ENCODE measurements around the gene IGSF23.

Gene IGSF23, protein sequence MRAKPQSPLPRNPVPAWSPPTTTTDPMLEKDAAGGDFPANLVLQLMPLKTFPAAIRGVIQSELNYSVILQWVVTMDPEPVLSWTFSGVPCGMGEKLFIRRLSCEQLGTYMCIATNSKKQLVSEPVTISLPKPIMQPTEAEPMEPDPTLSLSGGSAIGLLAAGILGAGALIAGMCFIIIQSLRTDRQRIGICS

DNA sequence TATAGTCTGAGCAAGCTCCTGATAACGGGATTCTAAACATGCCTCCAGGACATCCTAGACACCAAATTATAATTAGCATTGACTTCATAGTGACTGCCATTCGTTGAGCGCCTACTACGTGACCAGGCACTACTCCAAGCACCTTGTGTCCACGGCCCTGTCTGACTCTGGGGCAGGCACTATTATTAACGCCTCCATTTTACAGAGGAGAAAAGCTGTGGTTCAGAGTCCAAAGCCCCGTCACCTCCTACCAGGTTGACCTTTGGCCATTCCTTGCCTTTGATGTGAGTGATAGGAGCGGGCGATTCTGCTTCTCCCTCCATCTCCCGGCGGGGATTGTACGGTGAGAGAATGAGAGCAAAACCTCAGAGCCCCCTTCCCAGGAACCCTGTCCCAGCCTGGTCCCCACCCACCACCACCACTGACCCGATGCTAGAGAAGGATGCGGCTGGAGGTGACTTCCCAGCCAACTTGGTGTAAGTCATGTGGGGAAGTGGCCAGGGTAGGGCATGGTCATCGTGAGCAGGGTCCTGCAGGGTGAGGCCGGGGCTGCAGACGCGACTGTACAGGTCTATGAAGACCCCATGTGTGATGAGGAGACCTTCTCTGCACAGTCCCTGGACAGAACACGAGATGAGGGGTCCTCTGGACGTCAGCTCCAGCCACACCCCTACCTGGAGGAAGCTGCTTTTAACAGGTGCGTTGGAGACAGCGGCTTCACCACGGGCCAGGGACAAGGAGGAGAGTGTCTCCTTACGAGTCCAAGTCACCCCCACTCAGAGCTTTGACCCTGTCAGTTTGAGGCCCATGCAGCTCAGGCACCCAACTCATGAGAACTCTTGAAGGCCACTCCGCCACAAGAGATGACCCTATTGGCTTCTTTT lies at the start of gene IGSF23:
Gene IGSF23, plus strand, starts transcription at position 269 of the 884 bp plus-strand sequence. Its CDS starts 83 bp downstream, at position 352.
- no peak for DNase-seq (ENCODE audit: low read depth in 2 of 2)

DNA sequence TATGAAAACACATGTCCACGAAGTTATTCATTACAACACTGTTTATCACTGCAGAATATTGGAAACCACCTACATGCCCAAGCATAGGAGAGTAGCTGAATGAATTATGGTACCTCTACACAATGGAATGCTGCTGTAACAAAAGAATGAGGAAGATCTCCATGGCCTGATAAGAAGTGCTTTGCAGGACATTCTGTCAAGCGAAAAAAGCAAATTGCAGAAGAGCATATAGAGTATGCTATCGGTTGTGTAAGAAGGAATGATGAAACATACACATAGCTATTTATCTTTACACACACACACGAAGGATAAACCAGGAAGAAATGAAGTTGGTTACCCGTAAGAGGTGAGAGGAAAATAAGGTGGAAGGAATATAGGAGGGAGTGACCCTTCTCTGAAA lies 46.4 kb upstream of the IGSF23 start:
- DNase-seq (ENCODE audit: low read depth in 2 of 2) = no peak

DNA sequence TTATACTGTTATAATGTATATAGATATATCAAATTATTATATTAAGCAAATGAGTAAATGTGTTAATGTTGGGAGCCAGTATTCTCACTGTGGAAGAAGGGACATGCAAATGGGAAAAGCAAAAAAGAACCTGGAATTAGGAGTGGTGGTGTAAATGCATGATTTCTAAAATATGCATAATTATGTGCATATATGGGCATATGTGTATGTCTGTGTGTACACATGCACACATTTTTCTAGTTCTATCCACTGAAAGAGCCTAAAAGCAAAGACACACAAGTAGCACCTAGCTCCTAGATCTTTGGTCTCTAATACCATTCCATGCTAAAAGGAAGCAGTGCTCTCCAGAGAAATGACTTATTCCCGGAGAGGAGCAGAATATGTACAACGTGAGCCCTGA lies 45.6 kb upstream of the IGSF23 start:
- DNase-seq (ENCODE audit: low read depth in 2 of 2) = no peak

DNA sequence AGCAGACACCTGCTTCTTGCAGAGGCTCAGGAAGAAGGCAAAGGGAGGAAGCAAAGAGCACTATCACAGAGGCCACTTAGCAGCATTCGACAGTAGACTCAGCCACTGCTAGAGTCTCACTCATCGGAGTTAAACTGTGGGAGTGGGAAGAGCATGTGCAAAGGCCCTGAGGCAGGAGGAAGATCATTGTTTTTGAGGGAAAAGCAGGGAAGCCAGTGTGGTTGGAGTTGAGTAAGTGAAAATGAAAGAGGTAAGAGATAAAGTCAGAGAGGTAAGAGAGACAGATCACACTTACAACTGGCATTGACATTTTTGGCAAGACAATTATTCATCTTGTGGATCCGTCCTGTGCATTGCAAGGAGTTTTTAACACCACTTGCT lies 42.8 kb upstream of the IGSF23 start:
- no peak for DNase-seq (ENCODE audit: low read depth in 2 of 2)

DNA sequence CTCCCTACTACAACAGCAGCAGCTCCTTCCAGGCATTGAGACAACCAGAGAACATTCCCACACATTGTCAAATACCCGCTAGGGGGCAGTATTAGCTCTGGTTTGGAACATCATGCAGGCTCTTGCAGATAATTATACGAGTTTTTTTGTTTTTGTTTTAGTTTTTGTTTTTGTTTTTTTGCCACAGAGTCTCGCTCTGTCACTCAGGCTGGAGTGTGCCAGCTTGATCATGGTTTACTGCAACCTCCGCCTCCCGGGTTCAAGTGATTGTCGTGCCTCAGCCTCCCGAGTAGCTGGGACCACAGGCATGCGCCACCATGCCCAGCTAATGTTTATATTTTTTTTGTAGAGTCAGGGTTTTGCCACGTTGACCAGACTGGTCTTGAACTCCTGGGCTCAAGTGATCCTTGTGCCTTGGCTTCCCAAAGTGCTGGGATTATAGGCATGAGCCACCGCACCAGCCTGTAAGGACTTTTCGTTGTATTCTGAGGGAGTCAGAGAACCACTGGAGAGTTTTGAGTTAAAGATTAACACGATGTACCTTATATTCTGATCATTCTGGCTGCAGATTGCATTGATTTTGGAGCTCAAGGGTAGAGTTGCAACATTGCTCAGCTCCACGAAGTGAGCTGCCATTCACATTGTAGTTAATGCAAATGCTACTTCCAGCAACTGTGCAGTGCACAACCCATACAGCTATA lies 42.2 kb upstream of the IGSF23 start:
- DNase-seq (ENCODE audit: low read depth in 2 of 2) = peak; percentile 9 to 46

DNA sequence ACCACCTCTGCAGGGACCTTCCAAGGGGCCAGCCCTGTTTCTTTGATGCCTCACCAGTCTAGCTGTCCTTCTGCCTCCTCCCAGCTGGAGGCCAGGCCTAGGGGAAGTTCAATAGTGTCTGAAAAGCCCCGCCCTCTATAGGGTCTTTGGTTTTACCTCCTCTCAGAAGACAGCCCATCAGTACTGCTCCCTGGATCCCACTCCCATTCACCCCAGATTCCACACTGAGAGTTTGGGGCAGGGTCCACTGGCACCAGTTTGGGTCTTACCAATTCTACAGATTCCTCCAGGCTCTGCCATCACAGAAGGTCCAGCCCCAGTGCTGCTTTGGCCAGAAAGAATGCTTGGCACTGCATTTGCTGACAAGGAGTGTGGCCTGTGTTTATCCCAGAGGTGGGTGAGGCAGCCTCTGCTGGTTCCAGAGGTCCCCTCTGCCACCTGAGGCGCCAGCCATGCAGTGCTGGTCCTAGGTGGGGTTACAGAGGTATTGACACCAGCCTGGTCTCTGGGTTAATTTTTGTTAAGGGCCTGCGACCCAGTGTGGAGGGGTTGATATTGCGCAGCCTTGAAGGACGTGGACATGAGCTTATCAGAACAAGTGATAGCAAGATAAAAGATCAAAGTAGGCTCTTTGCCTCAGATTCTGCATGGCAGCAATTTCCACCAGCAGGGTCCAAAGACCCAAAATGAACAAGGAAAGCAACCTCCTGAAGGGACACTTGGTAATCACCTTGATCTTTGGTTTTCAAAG lies 41.4 kb upstream of the IGSF23 start:
- DNase-seq (ENCODE audit: low read depth in 2 of 2) = no peak

- no peak for DNase-seq (ENCODE audit: low read depth in 2 of 2)
Measured at GRCh38 chr19:44572581-44572900, 40.8 kb upstream of the IGSF23 start.

DNA sequence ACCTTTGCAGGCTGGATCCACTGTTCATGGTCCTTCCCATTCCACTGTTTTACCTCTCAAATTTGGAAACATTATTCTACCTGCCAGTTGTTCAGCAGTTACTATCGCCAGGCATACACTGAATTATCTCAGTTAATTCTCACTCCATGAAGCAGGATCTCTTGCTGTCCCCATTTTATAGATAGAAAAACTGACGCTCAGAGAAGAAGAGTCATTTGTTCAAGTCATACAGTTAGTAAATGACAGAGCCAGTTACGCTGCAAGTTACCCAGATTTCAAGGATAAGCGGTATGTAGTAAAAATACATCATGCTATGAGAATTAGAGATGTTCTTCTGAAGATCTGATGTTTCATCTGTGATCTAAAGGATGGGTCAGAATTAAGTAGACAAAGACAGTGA lies 40.2 kb upstream of the IGSF23 start:
- DNase-seq (ENCODE audit: low read depth in 2 of 2) = no peak

DNA sequence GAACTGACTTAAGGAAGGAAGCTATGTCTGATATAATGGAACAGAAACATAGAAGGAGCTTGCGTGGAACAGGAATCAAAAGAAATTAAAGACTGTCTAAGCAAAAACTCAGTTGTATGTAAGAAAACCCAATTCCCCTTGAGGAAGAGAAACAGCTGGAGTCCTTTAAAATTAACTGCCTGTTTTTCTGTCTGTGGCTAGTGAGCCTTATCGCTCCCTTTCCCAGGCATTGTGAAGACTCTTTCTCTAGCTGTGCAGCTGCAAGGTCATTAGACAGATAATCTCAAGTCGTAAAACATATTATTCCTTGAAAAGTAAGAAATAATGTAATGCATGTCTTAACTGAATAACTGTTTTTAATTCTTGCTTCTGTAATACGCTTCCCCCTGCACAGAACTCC lies 39.7 kb upstream of the IGSF23 start:
- DNase-seq (ENCODE audit: low read depth in 2 of 2) = no peak

GRCh38 chr19:44574186-44574950 lies 39.0 kb upstream of the IGSF23 start:
- DNase-seq (ENCODE audit: low read depth in 2 of 2) = no peak

GRCh38 chr19:44575116-44575700 lies 38.2 kb upstream of the IGSF23 start:
- DNase-seq (ENCODE audit: low read depth in 2 of 2) = no peak

- no peak for DNase-seq (ENCODE audit: low read depth in 2 of 2)
Measured at GRCh38 chr19:44576843-44577565, 36.4 kb upstream of the IGSF23 start.

GRCh38 chr19:44577566-44577874 lies 35.8 kb upstream of the IGSF23 start:
- no peak for DNase-seq (ENCODE audit: low read depth in 2 of 2)

DNA sequence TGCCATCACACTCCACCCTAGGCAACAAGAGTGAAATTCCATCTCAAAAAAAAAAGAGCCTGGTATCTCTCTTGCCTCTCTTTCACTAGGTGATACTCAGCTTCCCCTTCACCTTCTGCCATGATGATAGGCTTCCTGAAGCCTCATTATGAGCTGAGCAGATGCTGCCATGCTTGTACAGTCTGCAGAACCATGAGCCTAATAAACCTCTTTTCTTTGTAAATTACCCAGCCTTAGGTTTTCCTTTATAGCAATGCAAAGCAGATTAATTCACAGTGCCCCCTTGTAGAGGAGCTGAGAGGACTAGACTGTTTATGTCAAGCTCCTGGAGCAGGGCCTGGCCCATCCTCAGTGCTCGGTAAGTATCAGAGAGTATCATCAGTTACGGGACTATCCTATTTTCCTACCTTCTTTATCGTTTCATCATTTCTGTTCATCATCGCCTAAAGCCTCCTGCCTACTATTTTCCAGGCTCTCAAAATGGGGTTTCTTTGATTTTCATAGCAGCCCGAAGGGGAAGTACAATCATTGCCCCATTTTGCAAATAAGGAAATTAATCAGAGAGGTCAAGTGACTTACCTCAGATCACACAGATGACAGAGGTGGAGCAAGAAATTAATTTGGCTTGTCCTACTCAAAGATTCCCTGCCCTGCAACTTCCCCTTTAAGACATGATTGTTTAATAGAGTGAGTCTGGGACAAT lies 33.5 kb upstream of the IGSF23 start:
- no peak for DNase-seq (ENCODE audit: low read depth in 2 of 2)

GRCh38 chr19:44580366-44580895 lies 32.9 kb upstream of the IGSF23 start:
- no peak for DNase-seq (ENCODE audit: low read depth in 2 of 2)

- DNase-seq (ENCODE audit: low read depth in 2 of 2) = no peak
Measured at GRCh38 chr19:44581288-44581687, 32.1 kb upstream of the IGSF23 start.

DNA sequence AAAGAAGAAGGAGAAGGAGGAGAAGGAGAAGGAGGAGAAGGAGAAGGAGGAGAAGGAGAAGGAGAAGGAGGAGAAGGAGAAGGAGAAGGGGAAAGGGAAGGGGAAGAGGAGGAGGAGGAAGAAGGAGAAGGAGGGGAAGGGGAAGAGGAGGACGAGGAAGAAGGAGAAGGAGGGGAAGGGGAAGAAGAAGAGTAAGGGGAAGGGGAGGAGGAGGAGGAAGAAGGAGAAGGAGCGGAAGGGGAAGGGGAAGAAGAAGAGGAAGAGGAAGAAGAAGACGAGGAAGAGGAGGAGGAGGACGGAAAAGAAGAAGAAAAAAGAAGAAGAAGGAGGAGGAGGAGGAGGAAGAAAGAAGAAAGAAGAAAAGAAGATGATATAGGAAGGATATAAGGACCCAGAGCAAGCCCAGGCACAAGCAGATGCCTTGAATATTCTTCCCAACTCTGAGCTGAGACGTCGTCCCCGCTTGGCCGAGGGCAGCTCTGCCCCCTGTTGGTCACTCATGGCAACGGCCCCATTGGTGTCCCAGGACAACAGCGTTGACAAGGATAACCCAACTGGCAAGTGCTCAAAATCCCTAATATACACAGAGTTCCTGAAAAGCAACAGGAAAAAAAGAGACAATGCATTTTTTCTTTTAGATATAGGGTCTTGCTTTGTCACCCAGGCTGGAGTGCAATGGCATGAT lies 30.6 kb upstream of the IGSF23 start:
- peak in 1 of 2 experiments; percentile 22 for DNase-seq (ENCODE audit: low read depth in 2 of 2)

DNA sequence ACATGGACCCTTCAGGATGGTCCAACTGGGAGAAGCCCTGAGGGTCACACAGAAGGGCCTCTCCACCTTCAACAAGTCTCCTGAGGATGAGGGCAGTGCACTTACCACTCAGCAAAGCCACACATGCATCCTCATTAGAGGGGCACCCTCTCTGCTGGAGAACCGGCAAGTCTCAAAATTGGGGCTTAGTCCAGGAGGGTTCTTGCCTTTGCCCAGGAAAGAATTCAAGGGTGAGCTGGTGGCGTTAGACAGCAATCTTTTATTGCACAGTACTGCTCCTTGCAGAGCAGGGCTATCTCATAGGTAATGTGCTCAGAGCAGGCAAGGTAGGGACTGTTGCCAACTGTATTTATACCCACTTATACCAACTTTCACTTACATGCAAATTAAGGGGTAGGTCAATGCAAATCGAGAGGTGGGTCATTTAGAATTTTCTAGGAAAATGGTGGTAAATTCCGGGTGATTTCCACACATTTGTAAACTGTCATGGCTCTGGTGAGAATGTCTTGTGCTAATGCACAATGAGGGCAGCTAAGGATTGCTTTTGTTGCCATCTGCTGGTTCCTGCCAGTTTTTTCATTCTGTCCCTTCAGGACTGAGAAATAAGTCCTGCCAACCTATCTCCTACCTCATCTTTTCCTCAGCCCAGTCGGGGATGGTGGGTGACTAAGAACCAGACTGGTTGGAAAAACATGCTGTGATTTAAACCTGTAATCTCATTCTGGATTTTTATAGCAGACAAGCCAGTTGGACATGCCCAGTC lies 27.8 kb upstream of the IGSF23 start:
- DNase-seq (ENCODE audit: low read depth in 2 of 2) = no peak

Data from stimulated activated CD4-positive, alpha-beta T cell treated with anti-CD3 and anti-CD28 coated beads, Interleukin-12 subunit alpha, Interleukin-12 subunit beta, amount 100 ng/mL, for 24 hours (primary cell).